ENCODE data around the gene POLR3K. TPM values are rescaled to one million over a fixed set of nuclear protein-coding genes. Genes with fewer than 3 reads are reported as not detected.

The POLR3K gene
- polyA plus RNA-seq, 2 of the 4 experiments (the other 2 are of a cell fraction): 47.6 to 50.9 TPM

DNA sequence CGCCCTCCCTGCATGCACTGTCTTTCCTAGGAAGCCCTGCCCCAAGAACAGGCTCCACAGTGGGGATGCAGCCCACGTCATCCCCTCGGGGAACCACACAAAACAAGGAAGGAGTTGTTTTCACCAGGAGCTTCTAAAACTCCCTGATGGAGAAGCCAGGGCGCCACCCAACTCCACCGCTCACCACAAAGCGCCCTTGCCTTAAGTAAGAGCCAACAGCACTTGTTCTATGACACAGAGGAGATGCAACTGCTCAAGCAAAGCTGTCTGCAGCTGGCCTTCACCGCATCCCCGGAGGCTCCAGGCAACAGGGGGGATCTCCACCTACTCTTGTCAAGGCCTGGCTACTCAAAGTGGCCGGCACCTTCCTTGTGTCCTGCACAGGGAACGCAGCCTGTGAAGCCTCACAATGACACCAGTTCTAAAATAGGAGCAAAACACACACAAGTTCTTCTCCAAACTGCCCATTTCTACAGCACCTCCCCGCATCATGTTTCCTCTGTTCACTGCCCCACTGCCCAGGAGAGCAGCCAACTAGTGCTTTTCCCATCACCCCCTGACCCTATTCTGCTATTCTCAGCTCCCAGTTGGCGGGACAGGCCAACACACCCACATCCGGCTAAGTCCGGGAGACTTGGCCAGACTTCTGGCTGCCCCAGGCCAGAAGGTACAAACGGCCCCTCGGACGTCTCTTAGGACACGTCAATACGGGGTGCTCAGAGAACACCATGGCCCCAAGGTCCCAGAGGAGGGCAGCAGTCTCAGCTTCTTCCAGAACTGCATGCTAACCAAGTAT, 48.9 kb upstream of the POLR3K start:
- ATAC-seq (no peak), FAIRE-seq (no peak)
- POLR2A ChIA-PET: interaction anchor here (1.0 kb wide), 1 partner anchor 251 kb away, joined by 3 read pairs; no protein-coding TSS in a partner anchor

DNA sequence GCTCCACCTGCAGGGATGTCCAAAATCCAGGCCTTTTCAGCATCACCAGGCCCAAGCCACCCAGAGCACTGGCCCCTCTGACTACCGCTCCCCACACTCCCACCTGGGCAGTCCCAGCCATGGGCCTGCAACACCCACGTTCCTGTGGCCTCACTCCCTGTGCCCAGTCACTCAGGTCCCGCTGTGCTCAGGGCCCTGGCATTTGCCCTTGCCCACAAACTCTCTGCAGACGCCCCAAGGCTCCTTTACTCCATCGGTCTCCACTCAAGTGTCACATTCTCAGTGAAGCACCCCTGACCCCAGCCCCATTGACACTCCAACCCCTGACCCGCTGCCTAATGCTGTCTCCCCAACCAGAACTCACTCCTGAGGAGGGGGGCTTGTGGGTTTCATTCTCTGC, 48.2 kb upstream of the POLR3K start:
- CTCF ChIA-PET: interaction anchor here (1.6 to 11.0 kb wide), 3 partner anchors 11 to 80 kb away, joined by 4 to 104 read pairs (median 85); partner anchors contain the start of gene HBQ1
- FAIRE-seq: no peak
- POLR2A ChIA-PET: no interaction called here
- WGBS (ENCODE audit: missing lambda C conversion rate): 94% methylated on average over 5 of the region's 6 CpGs
- H3K4me3 ChIP-seq: no peak overlapping the region
- H3K4me1 ChIP-seq: peaks cover 10% of the 10 kb centered on the region
- no peak for TF ChIP-seq MAZ (IDR thresholded peaks at IDR 0.05; ENCODE audit: borderline replicate concordance, low read depth, low read length)
- TF ChIP-seq HEYL (CRISPR knock-in tag; IDR thresholded peaks at IDR 0.05): no peak
- TF ChIP-seq, protein P1, sequence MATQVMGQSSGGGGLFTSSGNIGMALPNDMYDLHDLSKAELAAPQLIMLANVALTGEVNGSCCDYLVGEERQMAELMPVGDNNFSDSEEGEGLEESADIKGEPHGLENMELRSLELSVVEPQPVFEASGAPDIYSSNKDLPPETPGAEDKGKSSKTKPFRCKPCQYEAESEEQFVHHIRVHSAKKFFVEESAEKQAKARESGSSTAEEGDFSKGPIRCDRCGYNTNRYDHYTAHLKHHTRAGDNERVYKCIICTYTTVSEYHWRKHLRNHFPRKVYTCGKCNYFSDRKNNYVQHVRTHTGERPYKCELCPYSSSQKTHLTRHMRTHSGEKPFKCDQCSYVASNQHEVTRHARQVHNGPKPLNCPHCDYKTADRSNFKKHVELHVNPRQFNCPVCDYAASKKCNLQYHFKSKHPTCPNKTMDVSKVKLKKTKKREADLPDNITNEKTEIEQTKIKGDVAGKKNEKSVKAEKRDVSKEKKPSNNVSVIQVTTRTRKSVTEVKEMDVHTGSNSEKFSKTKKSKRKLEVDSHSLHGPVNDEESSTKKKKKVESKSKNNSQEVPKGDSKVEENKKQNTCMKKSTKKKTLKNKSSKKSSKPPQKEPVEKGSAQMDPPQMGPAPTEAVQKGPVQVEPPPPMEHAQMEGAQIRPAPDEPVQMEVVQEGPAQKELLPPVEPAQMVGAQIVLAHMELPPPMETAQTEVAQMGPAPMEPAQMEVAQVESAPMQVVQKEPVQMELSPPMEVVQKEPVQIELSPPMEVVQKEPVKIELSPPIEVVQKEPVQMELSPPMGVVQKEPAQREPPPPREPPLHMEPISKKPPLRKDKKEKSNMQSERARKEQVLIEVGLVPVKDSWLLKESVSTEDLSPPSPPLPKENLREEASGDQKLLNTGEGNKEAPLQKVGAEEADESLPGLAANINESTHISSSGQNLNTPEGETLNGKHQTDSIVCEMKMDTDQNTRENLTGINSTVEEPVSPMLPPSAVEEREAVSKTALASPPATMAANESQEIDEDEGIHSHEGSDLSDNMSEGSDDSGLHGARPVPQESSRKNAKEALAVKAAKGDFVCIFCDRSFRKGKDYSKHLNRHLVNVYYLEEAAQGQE (IDR thresholded peaks at IDR 0.05): no peak
- TF ChIP-seq POLR2AphosphoS2 (conservative IDR thresholded peaks at IDR 0.05; ENCODE audit: low read length): no peak
- no peak for ATAC-seq
- no peaks in the 10 kb centered on the region for H3K9me3 ChIP-seq
- no peak for DNase-seq (ENCODE audit: low read depth in 1 of 2, low spot score in 1 of 2)
- no peak overlapping the region for H3K27ac ChIP-seq
- H3K4me2 ChIP-seq: no peak overlapping the region

More for the DNA sequence above, 48.9 kb upstream of the POLR3K start:
- WGBS (ENCODE audit: missing lambda C conversion rate): 95% methylated on average over 14 of the region's 19 CpGs
- no peaks in the 10 kb centered on the region for H3K9me3 ChIP-seq
- no peak overlapping the region for H3K4me2 ChIP-seq
- peaks cover 7% of the 10 kb centered on the region for H3K4me1 ChIP-seq
- no peak overlapping the region for H3K27ac ChIP-seq
- CTCF ChIA-PET: interaction anchor here (1.4 to 11.0 kb wide), 4 partner anchors 11 to 260 kb away, joined by 4 to 104 read pairs (median 44); partner anchors contain the start of gene HBQ1
- TF ChIP-seq HEYL (CRISPR knock-in tag; IDR thresholded peaks at IDR 0.05) (no peak), RNF2 (IDR thresholded peaks at IDR 0.05; ENCODE audit: borderline replicate concordance, low read depth) (no peak), ESRRA (IDR thresholded peaks at IDR 0.05; ENCODE audit: borderline replicate concordance, low read length) (no peak), CBX2 (IDR thresholded peaks at IDR 0.05; ENCODE audit: borderline replicate concordance, low read depth) (no peak), BHLHE40 (IDR thresholded peaks at IDR 0.05; ENCODE audit: low read depth, low read length) (no peak), KDM5A (IDR thresholded peaks at IDR 0.05) (no peak), TP53 (CRISPR knock-in tag; IDR thresholded peaks at IDR 0.05) (no peak), CHD4 (IDR thresholded peaks at IDR 0.05; ENCODE audit: borderline replicate concordance) (no peak), SMC3 (IDR thresholded peaks at IDR 0.05) (no peak), HOXB5 (CRISPR knock-in tag; IDR thresholded peaks at IDR 0.05) (no peak), RAD21 (conservative IDR thresholded peaks at IDR 0.05 in 1 of 2, IDR thresholded peaks at IDR 0.05 in 1 of 2) (no peak), RFX5 (IDR thresholded peaks at IDR 0.05) (no peak), FOSL2 (IDR thresholded peaks at IDR 0.05) (no peak), FOSL2 (CRISPR knock-in tag; IDR thresholded peaks at IDR 0.05) (no peak)
- TF ChIP-seq, protein P2, sequence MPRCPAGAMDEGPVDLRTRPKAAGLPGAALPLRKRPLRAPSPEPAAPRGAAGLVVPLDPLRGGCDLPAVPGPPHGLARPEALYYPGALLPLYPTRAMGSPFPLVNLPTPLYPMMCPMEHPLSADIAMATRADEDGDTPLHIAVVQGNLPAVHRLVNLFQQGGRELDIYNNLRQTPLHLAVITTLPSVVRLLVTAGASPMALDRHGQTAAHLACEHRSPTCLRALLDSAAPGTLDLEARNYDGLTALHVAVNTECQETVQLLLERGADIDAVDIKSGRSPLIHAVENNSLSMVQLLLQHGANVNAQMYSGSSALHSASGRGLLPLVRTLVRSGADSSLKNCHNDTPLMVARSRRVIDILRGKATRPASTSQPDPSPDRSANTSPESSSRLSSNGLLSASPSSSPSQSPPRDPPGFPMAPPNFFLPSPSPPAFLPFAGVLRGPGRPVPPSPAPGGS (IDR thresholded peaks at IDR 0.05): no peak
- TF ChIP-seq, protein P3, sequence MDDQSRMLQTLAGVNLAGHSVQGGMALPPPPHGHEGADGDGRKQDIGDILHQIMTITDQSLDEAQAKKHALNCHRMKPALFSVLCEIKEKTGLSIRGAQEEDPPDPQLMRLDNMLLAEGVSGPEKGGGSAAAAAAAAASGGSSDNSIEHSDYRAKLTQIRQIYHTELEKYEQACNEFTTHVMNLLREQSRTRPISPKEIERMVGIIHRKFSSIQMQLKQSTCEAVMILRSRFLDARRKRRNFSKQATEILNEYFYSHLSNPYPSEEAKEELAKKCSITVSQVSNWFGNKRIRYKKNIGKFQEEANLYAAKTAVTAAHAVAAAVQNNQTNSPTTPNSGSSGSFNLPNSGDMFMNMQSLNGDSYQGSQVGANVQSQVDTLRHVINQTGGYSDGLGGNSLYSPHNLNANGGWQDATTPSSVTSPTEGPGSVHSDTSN (IDR thresholded peaks at IDR 0.05): no peak
- TF ChIP-seq, protein P4, sequence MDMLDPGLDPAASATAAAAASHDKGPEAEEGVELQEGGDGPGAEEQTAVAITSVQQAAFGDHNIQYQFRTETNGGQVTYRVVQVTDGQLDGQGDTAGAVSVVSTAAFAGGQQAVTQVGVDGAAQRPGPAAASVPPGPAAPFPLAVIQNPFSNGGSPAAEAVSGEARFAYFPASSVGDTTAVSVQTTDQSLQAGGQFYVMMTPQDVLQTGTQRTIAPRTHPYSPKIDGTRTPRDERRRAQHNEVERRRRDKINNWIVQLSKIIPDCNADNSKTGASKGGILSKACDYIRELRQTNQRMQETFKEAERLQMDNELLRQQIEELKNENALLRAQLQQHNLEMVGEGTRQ (IDR thresholded peaks at IDR 0.05): no peak
- TF ChIP-seq, protein P1 (IDR thresholded peaks at IDR 0.05): no peak
- DNase-seq (ENCODE audit: low read depth in 1 of 2, low spot score in 1 of 2): no peak
- H3K4me3 ChIP-seq: no peak overlapping the region
